Neural progenitor cell (in vitro differentiated cells): Measurements from ENCODE around the gene PTPN23.

ENCODE experiments used
- CTCF ChIP-seq: fragments of 200-600 bp; sonication (generic); IDR thresholded peaks from 2 replicates; pipeline ENCODE4 v1.5.1; 2017; ENCODE audit warnings: antibody characterized with exemption, mild to moderate bottlenecking
- EZH2phosphoT487 ChIP-seq: fragments of 200-600 bp; sonication (generic); IDR thresholded peaks from 2 replicates; pipeline ENCODE4 v1.6.1; 2017; ENCODE audit warnings: antibody characterized with exemption

- TF ChIP-seq CTCF, result no peak
- TF ChIP-seq EZH2phosphoT487, result no peak
Measured at GRCh38 chr3:47430606-47431005, 49.8 kb downstream of the PTPN23 start.
